ENCODE measurements around the gene LDB2.
"Not testable (repeated sequence)": the region's sequence is repeated elsewhere in the genome, so short reads cannot be mapped to it uniquely, and the experiment has no call there.

LDB2 gene

GRCh38 chr4:16530688-16531635 is 367.5 kb downstream of the LDB2 start:
- no peak for DNase-seq

DNA sequence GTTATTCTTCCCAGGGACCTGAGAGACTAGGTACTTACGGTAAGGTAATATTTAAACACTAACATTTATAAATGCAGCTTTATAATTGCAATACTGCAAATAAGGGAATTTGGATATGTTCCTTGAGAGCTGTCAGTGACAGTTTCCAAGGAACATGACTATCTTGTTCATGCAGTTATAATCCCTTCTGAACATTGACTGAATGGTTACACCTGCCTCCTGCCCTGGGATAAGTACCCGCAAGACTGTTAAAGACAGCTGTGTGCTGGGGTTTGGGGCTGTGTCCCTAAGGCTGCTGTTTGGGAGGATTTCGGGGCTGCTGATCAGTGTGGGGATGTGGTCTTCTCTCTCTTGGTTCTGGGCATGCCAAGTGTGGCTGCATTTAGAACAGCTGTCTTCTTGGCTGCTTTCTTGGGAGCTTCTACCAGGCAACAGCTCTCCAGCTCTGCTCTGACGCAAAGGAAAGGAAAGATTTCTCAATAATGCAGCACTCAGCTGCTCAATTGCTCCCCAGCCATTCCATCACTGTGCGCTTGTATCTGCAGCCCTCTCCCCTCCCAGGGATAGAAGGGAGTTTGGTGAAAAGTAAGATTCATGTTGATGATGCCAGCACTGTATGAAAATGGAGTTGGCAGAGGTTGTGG is 373.4 kb downstream of the LDB2 start:
- DNase-seq, result no peak

GRCh38 chr4:16524406-16524805 is 374.0 kb downstream of the LDB2 start:
- no peak for DNase-seq

DNA sequence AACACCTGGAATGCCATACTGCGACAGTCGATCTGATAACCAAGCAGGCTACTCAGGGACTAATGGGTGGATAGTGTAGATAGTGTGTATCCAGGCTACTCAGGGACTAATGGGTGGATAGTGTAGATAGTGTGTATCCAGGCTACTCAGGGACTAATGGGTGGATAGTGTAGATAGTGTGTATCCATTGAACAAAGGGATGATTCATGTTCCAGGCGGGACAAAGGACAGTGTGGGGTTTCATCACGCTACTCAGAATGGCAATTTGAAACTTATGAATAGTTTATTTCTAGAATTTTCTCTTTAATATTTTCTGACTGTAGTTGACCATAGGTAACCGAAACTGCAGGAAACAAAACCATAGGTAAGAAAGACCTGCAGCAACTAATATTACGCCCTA is 374.9 kb downstream of the LDB2 start:
- DNase-seq, result not testable (repeated sequence)

DNA sequence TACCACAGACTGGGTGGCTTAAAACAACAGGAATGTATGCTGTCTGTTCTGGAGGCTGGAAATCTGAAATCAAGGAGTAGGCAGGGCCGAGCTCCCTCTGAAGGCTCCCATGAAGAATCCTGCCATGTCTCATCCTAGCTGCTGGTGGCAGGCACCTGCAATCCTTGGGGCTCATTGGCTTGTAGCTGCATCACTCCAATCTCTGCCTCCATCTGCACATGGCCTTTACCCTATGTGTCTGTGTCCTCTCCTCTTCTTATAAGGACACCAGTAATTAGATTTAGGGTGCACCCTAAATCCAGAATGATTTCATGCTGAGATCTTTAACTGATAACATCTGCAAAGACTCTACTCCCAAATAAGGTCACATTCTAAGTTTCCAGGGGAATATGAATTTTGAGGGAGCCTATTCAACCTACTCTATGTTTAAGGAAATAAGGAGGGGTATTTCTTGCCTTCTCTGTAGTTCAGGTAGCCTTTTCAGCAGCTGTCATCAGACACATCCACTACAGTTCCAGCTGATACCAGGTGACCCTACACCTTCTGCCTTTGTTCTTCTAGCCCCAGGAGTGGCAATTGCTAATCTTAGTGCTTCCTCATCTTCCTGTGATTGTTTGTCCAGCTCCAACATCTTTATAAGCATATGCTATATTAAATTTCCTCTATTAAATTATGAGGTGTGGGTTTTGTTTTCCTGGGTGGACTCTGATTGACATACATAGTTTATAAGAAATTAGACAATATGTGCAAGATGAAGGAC is 377.1 kb downstream of the LDB2 start:
- DNase-seq, result no peak

GRCh38 chr4:16516796-16517439 is 381.5 kb downstream of the LDB2 start:
- no peak for DNase-seq

DNA sequence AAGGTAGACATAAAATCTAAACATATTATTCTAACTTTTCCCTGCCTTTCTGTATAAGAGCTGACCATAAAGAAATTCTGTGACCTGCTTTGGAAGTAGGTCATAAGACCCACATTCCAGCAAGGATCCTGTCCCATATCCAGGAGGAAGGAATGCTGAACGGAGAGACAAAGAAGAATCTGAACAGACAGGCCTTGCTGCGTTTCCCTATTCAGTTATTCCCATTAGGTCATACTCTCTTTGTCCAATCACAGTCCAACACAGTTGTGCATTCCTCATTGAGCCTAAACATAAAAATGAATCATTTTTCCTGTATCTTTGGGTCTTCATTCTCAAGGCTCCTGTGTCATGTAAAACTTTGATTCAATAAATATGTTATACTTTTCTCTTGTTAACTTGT is 384.6 kb downstream of the LDB2 start:
- DNase-seq, result no peak

- DNase-seq, result no peak
These were observed 389.5 kb downstream of the LDB2 start for GRCh38 chr4:16508968-16509367.

GRCh38 chr4:16505726-16506125 is 392.7 kb downstream of the LDB2 start:
- no peak for DNase-seq

GRCh38 chr4:16505267-16505666 is 393.2 kb downstream of the LDB2 start:
- DNase-seq, result no peak

DNA sequence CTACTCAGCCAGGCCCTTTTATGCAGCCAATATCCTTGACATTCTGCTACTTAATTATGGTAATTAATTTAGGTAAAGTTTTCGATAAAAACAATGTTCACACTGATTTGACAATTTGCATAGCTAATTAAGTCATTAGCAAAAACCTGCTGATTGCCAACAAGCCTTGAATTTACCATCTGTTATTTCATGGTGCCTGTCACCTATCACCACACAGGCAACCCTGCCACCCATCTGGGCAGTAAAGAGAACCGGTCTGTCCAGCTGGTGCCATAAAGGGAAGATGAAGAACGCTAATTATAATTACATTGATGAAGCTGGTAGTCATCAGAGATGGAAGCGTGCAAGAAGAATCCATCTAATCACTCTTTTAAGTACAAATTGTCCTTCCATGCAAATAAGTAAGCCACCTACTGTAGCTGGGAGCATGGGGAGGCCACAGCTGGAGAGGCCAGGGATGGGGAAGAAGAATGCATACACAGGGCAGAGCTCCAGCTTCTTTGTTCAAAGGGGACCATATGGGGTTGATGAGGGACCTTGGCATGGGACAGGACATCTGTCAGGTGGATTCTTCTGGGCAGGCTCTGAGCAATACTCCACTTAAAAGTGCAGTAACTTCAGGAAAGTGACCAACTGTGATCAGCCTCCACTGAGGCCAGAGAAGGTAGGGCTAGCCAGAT is 394.9 kb downstream of the LDB2 start:
- DNase-seq, result no peak

GRCh38 chr4:16498978-16499377 is 399.5 kb downstream of the LDB2 start:
- no peak for DNase-seq

- DNase-seq, result no peak
These were observed 401.9 kb downstream of the LDB2 start for GRCh38 chr4:16496501-16496900.

DNA sequence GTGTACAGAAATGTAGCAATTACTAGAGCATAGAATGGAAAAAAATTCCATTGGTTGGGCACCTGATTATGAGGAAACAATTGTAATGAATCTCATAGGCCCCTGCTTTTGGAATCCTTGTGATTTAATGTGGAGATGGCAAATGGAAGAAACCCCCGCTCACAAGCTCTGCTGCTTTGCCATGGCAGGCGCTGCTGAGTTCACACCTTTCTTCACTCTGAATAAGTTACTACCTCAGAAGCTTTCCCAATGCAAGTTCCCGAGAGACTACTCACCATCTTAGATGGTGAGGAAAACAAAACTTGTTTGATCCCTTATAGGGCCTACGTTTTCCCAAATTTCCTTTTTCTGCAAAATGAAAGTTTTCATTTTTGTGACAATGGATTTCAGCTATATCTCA is 405.6 kb downstream of the LDB2 start:
- no peak for DNase-seq

DNA sequence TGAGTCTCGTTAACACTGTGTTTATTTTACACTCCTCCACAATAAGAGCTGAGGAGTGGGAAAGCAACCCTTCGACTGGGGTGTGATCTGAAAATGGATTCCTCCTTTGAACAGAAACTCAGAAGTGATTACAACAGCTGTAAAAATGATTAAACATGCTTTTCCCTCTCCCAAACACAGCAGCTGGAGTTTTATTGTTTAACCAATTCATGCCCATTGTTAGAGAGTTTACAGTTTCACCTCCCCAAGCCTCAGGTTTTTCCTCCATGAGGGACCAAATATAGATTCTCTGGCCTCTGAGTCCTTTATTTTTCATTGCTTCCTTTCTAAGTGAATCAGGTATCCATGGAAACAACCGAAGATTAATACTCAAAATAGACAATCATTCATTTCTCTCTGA is 409.2 kb downstream of the LDB2 start:
- DNase-seq, result no peak

DNA sequence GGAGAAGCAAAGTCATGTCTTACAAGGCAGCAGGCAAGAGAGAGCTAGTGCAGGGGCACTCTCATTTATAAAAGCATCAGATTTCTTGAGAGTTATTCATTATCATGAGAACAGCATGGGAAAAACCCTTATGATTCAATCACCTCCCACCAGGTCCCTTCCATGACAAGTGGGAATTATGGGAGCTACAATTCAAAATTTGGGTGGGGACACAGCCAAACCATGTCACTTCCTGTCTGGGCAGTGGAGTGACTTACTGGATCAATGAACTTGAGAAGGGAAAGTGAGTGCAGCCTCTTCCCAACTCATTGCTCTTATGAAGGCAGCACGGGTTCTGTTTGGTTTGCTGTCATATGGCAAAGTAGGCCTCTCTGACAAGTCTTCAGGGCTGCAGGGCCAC is 410.4 kb downstream of the LDB2 start:
- DNase-seq, result no peak

GRCh38 chr4:16484711-16485110 is 413.7 kb downstream of the LDB2 start:
- DNase-seq, result no peak

DNA sequence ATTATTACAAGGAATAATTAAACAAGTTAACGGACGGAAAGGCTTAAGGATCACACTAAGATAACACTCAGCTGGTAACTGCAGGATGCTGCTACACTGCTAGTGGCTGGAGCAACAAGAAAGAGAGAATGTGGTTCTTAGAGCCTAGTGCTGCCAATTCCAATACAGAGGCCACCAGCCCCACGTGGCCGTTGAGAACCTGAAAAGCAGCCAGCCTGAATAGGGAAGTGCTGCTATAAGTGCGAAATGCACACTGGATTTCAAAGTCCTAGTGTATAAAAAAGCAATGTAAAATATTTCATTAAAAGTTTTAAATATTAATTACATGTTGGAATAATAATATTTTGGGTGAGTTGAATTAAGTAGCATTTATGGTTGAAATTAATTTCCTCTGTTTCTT is 414.9 kb downstream of the LDB2 start:
- no peak for DNase-seq

DNA sequence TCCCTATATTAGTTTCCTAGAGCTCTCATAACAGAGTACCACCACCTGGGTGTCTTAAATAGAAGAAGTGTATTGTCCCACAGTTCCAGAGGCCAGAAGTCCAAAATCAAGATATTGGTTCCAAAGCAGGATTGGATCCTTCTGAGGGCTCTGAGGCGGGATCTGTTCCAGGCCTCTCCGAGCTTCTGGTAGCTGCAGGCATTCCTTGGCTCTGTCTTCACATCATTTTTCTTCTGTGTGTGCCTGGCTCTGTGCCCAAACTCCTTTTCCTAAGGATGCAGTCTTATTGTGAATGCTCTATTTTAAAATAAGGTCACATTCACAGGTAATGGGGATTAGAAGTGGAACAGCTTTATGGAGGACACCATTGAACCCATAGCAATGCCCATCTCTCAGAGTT is 418.4 kb downstream of the LDB2 start:
- DNase-seq, result no peak

DNA sequence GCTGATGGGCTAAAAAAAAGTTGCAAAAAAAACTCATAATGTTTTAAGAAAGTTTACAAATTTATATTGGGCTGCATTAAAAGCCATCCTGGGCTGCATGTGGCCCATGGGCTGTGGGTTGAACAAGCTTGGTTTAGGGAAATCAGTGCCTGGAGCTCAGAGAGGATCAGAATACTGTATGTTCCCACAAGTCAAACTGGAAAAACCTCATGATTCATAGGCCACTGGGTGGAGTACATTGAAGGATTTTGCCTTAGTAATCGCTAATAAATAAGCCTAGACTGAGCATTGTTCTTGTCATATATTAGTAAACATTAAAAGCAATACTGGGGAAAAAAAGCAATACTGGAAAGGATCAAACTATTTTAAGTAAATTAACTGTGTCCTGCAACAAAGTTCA is 425.9 kb downstream of the LDB2 start:
- no peak for DNase-seq

DNA sequence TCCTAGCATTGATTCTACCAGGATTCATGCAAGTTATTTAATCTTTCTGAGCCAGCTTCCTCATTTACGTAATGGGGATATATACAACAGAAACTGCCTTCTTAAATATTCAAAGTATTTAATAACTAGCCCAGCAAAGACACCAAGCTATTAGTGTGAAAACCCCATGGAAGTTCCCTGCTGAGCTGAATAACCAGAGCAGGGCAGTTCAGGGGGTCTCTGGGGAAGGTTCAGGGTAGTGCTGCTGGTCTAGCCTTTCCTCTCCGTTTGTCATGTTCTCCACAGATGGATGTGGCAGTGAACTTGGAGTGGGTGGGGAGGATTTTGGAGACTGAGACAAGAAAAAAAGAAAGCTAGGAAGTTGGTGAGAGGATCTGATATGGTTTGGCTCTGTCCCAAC is 431.4 kb downstream of the LDB2 start:
- DNase-seq, result no peak

DNA sequence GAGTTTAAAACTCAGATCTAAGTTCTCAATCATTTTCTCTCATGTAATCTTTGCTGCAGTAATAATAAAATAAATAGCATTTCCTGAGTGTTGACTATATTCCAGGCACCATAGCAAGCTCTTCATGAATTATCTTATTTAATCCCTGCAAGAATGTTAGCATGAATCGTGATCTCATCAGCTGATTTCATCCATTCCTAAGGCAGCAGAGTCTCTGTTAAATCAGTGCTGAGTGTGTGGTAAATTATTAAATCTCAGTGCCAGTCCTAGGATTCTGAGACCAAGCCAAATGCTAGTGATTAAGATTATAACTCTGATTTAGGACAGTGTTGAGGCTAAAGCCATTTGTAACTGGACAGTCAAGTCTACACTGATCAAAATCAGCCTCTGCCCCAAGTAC is 431.9 kb downstream of the LDB2 start:
- no peak for DNase-seq

DNA sequence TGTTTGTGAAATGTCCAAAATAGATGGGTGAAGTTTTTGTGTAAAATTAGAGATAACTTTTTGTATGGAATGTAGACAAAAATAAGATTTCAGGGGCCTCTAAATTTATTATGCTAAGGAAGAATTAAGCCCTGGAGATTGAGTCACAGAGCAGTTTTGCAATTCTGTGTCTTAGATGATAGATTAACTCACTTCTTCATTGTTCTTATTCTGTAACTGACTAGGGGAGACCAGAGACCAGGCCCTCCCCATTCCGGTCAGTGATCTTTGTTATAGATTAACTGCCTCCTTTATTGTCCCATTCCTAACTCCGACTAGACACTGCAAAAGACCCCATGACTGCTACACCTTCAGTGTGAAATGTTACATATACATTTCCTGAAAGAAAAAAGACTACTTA is 433.8 kb downstream of the LDB2 start:
- no peak for DNase-seq
